GM23338 (cell line): ENCODE measurements around the gene KIAA0586.

Experiments used
- CREB1 ChIP-seq: fragments of 250-450 bp; sonication (Bioruptor Pico); IDR thresholded peaks from 2 replicates; pipeline ENCODE4 v1.5.0; 2020; ENCODE audit warnings: low read depth, mild to moderate bottlenecking, moderate library complexity
- TF ChIP-seq, protein P1 (sequence below), 2 experiments: fragments of 200-600 bp in 1 of 2; sonication (generic) in 1 of 2; conservative IDR thresholded peaks; 2 replicates each; pipeline versions ENCODE4 v1.5.1 to v1.6.1; 2016 to 2017; ENCODE audit warnings: antibody characterized with exemption in 2 of 2, low read depth in 2 of 2, mild to moderate bottlenecking in 2 of 2, moderate library complexity in 1 of 2

DNA sequence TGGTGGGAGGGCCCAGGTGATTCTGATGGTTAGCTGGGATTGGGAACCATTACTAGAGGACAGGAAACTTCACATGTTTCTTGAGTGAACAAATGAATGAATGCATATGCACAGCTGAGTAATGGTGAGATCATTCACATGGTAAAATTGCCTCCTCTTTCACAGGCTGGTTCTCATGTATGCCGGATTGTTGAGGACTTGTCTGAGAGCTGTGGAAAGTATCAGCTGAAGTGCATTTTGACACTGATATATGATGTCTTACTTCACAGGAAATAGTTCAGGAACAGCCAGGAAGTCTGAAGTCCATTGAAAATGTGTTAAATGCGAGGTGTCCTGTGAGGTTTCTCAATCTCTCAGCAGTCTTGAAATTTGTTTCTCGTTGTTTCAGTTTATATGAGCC, 132.7 kb downstream of the KIAA0586 start:
- TF ChIP-seq, protein P1, sequence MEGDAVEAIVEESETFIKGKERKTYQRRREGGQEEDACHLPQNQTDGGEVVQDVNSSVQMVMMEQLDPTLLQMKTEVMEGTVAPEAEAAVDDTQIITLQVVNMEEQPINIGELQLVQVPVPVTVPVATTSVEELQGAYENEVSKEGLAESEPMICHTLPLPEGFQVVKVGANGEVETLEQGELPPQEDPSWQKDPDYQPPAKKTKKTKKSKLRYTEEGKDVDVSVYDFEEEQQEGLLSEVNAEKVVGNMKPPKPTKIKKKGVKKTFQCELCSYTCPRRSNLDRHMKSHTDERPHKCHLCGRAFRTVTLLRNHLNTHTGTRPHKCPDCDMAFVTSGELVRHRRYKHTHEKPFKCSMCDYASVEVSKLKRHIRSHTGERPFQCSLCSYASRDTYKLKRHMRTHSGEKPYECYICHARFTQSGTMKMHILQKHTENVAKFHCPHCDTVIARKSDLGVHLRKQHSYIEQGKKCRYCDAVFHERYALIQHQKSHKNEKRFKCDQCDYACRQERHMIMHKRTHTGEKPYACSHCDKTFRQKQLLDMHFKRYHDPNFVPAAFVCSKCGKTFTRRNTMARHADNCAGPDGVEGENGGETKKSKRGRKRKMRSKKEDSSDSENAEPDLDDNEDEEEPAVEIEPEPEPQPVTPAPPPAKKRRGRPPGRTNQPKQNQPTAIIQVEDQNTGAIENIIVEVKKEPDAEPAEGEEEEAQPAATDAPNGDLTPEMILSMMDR (conservative IDR thresholded peaks at IDR 0.05; ENCODE audit: low read depth in 2 of 2) = no peak
- no peak for TF ChIP-seq CREB1 (CRISPR knock-in tag)
